HG02840 (cell line): ENCODE data around the gene PGLYRP4.
"Not testable (repeated sequence)": the region's sequence is repeated elsewhere in the genome, so short reads cannot be mapped to it uniquely, and the experiment has no call there.

Experiments used
- ATAC-seq: cut with Tn5 transposase; IDR thresholded peaks from one replicate; pipeline ENCODE4 v1.9.1; 2021; ENCODE audit warnings: mild to moderate bottlenecking, moderate library complexity, moderate number of reproducible peaks; ENCODE audit not compliant: unreplicated experiment, low FRiP score

Gene PGLYRP4

DNA sequence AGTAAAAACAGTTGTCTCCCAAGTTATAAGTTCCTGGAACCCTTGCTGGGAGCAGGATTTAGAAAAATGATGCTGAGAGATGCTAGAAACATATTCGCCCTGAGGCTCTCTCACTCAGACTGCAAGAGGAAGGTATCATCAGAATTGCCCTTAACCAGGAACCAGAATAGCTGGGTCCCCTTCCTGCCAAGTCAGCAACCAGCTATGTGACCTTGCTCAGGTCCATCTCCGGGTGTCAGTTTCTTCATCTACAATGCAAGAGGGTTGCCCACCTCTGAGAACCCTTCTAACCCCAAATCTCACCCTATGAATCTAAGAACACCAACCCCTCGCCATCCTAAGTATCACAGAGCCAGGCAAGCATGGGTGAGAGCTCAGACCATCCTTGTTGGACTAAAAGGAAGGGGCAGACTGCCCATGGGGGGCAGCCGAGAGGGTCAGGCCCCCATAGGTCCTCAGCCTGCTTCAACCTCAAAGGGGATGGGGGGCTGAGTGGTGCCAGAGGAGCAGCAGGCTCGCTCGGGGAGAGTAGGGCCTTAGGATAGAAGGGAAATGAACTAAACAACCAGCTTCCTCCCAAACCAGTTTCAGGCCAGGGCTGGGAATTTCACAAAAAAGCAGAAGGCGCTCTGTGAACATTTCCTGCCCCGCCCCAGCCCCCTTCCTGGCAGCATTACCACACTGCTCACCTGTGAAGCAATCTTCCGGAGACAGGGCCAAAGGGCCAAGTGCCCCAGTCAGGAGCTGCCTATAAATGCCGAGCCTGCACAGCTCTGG is 8.6 kb upstream of the PGLYRP4 start:
- no peak for ATAC-seq

DNA sequence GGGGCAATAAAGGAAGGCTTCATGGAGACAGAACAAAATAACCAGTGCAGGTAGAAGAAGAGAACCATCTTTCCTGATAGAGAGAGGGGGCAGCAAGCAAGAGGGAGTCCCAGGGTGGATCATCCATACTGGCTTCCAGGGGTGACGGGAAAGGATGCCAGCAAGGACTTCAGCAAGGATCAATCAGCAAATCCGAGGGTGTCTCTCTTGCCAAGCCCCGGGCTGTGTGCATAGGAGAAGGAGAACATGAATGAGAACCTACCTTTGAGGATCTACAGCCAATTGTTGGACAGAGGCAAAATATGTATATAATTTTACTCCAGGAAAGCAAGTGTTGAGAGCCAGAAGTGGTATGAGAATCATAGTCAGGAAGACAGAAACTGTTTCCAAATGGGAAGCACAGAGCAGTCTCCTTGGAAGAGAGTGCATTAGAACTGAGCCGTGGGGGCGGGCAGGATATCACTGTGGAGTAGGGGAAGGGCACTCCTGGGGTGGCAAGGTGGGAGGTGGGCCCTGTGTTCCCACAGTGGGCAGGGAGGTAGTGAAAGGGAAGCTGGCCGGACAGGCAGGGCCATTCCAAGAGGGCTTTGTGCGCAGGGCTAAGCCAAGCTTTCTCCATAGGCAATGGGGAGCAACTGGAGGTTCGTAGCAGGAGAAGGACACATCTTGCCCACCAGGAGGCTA is 7.9 kb upstream of the PGLYRP4 start:
- no peak for ATAC-seq

DNA sequence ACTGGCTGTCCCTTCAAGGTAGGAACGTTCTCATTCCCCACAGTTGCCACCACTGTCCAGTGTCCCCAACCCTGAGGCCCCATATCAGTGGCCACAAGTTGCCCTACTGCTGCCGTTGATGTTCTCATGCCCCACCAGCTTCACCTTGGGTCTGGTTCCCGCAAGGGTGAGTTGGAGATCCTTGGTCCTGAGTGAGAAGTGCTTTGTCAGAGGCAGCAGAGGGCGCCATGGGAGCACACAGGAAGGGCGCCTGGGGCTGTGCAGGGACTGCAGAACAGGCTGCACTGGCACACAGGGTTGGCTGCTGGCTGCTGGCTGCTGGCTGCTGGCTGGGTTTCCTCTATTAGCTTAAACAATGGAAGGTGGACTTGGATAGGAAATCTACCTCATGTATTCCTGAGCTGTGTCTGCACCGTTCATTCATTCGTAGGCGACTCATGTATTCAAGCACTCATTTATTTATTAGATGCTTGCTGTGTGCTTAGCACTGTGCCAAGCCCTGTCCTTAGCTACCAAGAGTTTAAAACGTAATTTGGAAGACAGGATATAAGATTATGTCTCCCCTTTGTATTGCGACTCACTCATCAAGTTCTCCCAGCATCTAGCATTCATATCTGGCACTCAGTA is 6.9 kb upstream of the PGLYRP4 start:
- no peak for ATAC-seq

DNA sequence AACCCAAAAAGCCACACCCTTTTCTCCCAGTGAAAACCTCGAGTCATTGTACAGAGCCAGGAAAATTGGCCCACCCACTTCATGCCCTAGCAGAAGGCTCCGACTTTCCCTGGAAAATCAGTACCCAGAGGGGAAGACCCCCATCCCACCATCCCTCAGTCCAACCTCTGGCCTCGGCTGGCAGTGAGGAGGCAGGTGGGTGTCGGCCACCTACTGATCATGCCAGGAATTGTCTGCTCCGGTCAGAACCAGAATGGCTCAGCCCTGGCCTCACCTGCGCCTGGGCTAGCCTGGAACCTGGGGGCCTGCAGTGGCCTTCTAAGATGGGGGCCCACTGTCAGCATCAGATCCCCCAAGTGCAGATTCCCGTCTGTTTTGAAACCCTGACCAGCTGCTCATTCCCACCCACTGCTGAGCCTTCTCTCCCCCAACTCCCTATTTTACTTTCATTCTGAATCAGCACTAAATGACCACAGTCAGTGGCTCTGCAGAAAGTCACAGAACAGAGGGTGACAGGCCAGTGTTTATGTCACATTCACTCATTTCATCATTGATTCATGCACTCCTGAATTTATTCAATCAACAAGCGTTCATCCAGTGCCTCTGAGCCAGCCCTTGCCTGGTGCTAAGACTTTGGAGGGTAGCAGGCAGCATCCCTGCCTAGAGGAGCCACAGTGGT is 6.0 kb upstream of the PGLYRP4 start:
- ATAC-seq, result no peak

DNA sequence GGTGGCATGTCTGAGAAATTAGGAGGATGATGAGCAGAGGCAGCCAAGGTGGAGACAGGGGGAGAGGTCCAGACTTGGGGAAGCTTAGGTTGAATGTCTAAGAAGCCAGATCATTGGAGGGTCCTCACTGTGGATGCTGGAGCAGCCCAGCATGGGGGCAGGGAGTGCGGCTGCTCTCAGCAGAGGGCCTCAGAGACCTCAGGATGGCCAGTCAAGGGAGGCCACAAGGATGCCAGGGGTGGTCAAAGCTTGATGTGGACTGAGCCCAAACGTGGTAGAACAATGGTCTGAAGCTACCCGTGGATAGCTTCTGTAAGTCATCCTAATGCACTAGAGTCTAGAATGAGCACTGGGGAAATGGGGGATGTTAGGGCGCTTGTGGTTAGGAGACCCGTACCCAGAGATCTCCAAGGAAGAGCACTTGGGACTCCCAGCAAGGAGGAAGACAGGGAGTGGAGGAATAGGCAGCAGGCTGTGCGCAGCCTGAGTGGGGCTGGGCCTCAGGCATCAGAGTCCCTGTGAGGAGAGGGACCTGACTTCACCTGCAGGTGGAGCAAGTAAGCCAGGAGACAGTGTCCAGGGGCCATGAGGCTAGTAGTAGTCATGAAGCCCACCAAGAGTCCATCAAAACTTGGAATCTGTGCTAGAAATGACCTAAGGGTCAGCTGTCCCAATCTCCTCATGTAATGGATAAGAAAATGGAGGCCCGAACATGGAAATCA is 4.7 kb upstream of the PGLYRP4 start:
- ATAC-seq, result no peak

DNA sequence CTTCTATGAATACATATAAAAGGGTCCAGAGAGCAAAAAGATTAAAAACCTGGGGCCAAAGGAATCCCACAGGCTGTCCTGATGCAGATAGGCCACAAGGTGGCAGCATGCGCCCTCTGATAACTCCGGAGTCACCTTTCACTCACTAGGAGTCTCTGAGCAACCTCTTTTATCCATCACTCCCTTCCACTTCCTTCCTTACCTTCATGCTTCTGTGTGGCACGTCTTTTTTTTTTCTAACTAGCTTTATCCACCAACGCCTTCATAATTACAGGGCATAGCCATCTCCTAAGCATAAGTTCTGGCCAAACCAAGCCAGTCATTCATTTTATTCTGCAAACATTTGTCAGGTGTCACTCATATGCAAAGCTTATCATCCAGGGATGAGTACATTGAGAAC is 3.9 kb upstream of the PGLYRP4 start:
- no peak for ATAC-seq

DNA sequence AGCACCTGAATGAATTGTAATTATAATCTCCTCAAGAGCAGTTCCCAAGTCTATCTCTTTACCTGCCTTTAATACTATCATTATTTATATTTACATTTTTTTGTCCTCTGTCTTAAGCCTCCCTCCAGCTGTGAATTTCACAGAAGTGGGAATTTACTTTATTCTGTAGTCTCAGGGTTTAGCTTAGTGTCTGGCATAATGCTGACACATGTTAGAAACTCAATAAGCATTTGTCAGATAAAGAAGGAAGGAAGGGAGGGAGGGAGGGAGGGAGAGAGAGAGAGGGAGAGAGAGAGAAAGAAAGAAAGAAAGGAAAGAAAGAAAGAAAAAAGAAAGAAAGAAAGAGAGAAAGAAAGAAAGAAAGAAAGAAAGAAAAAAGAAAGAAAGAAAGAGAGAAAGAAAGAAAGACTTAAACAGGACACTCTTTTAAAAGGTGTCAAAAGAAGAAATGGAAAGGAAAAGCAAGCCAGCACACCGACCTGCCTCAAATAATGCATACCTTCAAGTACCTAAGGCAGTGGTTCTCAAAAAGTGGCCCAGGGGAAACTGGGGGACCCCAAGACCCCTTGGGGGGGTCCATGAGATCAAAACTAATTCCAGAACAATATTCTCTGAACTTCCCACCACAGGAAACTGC is 1.8 kb upstream of the PGLYRP4 start:
- ATAC-seq, result no peak

DNA sequence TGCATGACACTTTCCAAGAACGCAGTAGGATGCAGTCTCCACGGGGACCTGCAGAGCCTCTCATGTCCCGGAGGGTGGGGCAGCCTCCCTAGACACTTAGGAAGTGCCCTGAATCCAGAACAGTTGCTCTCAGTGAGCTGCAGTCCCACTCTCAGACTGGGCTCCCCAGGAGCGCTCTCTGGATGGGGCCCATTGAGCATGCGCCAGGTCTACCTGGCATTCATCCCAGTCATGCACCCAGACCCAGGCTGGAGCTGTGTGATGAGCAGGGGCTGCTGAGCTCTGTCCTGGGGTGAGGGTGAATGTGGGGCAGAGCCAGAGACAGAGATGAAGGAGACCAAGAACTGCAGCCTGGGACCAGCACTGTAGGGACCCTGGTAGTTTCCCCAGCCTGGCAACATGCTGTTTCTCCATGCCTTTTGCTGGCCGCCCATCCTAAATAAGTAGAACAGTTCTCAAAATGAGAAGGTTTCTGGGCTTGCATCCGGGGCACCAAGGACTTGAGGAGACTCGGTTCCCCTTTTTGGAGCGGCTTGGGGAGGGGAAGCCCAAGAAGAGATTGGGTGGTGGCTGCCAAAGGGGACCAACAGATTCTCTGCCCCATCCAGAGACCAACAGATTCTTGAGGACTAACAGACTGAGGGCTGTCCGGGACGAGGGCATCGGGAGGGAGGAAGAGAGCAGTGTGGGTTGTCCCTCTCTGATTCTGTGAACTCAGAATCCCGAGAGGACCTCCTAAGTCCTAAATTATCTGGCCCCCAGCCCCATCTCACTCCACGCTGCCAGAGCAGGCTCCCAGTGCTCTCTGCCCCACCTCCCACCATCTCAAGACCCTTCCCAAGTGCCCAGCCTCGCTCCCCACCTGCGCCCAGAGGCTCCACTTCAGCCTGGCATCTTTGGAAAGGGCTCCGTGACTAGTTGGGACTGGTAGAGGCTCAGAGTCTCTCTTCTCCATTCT is 1.0 kb upstream of the PGLYRP4 start:
- ATAC-seq, result no peak

DNA sequence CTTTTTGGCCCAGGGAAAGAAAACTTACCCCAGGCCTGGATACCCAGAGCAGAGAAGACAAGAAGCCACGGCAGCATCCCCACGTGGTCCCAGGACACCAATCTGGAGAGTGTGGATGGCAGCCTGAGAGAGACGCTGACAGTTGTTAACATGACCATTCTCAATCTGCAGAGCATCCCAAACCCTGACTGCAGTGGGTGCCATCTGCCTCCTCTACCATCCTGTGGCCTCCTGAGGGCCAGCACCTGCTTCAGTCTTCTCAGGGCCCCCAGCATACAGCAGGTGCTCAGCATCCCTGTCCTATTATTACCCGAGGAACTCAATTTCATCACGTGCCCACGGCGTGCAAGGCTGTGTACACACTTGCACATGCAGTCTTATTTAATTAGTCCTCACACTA is 785 bp downstream of the PGLYRP4 start:
- no peak for ATAC-seq

DNA sequence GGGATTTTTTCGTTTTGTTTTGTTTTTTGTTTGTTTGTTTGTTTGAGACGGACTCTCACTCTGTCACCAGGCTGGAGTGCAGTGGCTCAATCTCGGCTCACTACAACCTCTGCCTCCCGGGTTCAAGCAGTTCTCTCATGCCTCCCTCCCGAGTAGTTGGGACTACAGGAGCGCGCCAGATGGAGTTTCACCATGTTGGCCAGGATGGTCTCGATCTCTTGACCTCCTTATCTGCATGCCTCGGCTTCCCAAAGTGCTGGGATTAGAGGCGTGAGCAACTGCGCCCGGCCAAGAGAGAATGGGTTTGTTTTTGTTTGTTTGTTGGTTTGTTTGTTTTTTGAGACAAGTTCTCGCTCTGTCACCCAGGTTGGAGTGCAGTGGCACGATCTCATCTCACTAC is 1.6 kb downstream of the PGLYRP4 start:
- ATAC-seq, result not testable (repeated sequence)

DNA sequence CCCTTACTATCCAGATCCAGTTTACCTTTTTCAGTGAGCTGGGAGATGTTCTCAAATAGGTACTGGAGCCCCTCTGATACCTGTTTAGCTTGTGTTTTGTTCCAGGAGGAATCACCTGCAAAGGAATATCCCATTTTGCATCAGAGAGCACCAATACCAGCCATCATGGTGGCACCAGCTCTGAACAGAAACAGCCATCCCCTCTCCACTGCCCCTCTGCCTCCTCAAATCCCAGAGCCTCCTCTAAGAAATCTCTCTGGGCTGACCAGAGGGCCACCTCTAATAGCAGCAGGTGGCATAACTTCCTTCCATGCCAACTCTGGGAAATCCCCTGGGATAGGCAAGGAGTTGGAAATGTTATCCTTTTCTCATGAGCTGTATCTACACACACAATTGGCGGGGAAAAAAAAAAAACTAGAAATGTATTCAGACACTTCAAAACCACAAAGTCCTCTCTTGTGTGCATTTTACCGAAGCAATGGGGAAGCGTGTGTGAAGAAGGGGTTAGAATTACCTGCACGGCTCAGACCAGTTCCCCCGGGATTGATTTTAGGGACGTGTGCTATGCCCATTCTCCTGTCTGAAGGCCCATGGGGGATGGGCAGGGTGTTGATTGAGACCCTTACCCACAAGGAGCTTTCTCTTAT is 2.4 kb downstream of the PGLYRP4 start:
- ATAC-seq, result no peak

DNA sequence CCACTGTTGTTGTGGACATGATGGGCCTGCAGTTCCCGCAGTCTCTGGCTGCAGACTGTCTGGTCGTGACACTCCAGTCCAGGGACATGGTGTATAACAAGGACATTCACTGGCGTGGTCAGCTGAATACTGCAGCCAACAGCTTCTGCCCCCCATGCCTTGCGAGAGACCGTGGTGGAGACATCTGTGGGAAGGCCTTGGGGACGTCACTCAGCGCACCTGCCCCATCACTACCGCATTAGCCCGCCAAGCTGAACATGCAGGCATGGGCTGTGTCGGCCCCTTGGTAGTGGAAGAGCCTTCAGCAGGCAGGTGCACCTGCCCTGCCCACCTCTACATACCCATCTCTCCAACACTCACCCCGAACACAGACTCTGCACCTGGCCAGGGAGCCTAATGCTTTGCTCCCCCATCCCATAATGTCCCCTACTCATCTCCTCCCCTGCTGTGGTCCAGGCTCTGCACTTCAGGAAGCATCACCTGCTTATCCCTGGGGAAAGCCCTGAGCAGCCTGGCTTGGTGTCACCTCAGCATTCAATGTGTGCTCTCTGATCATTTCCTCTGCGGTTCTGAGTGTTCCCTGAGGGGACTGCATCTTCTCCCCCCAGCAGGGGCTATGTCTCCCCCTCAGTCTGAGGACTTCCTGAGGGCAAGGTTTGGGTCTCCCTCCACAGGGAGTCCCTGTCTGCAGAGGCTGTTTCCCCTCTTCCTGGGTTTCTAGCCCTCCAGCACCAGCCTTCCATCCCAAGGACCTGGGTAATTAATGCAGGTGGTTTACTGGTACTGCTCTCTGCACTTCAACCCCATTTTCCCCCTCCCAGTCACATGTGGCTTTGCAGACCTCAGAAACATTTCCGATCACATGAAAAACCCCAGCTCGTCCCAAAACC is 3.2 kb downstream of the PGLYRP4 start:
- no peak for ATAC-seq

DNA sequence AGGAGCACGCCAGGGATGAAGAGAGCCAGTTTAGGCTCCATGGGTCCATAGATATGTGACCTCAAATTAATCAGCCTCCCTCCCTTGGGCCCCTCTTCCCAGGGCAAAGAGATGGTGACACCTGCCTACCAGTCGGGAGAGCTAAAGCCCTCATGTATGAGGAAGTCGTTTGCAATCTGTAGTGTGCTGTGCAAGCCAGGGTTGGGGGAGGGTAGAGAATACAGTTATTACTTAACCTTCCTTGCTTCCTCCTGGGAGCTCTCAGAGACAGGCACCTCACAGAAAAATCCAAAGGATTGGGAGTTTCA is 4.0 kb downstream of the PGLYRP4 start:
- ATAC-seq, result no peak

DNA sequence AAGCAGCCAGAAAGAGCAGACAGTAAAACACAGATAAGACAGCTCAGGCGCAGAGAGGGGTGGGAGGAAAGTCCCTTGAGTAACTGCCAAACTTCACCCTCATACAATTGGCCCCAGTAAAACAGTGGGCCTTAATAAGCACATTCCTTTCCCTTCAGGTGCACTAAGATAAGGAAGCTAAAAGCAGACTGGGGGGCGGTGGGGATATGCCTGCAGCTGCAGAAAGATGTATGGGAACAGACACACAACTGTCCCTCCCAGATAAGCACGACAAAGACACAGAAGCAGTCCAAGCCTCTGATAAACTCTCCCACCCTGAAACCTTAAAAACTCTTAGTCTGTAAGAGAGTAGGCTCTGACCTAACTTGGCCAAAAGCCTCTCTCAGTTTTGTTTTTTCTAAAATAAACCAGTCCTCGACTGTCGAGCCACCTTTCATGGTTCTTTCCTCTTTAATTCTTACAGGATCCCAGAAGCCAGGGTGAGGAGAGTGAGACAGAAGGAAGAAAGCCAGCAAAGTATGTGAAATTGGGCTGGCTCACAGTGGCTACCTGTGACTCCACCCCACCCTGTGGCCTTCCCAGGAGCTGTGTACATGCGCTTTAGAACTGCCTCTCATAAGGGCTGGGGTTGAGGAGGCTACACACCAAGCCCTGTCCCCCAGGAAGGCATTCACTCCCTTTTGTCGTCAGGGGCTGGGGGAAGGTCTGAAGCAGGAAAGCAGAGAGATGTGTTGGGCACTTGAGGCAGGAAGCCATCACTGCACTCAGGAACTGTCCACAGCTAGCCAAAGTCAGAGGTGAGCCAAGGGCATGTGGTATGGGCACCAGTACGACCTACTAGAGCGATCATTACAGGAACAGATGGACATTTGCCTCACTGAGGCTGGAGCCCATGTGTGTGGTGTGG is 4.6 kb downstream of the PGLYRP4 start:
- ATAC-seq, result no peak

DNA sequence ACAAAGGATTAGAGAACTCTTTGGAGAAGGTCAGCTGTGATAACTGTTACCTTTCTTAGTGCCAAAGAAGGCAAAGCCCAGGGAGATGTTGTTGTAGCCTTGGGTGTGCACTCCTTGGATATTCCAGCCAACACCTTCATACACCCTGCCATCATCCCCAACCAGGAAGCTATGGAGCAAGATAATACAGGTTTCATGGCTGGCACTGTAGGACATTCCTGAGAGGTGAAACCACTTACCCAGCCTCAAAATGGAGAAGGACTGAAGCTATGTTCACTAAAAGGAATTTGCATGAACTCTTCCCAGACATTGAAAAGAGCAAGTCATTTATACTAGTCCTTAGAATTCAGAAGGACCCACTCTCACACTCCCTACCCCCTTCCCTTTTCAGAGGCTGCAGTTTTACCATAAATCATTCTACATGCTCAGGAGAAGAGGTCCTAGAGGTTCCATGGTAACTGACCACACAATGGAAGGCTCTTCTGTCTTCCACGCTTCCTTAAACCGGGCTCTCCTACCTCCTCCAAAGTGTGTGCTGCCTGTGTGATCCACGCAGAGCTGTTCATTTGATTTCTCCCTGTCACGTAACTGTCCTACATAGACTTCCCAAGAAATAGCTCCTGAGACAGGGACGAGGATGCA is 5.5 kb downstream of the PGLYRP4 start:
- no peak for ATAC-seq

DNA sequence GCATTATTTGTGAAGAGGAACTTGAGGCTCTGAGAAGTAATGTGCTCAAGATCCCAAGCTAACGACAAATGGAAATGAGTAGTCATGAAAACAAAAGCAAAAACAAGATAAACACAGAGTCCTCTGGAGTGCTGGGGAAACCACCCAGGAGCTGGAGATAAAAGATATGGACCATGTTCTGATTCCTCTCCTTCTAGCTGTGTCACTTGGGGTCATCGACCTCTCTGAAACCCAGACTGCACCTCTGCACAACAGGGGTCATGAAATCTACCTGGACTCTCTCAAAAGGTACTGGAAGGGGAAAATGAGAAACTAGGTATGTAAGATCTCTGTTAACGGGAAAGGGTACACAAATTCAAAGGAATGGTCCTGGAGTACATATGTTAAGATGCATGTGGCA is 6.5 kb downstream of the PGLYRP4 start:
- ATAC-seq, result no peak
